ENCODE results near the gene MTCH1. TPM values are rescaled to one million over a fixed set of nuclear protein-coding genes. Genes with fewer than 3 reads are reported as not detected.

Gene MTCH1
- total RNA-seq, 1 donor from 2014 or later = 144 TPM

- no peak overlapping the region for H2AFZ ChIP-seq (replicated peaks)
- H4K20me1 ChIP-seq (ENCODE audit: low read depth) = peaks cover 71% of the 10 kb centered on the region
- no peak overlapping the region for H3K27ac ChIP-seq
- no peaks in the 10 kb centered on the region for H3K36me3 ChIP-seq
- H3K79me2 ChIP-seq (ENCODE audit: low read depth) = peaks cover 68% of the 10 kb centered on the region
- peaks cover 17% of the 10 kb centered on the region for H3K4me1 ChIP-seq
- Mint-ChIP-seq H3K36me3 (peaks cover 14% of the 10 kb centered on the region), H3K4me1 (peaks cover 15% of the 10 kb centered on the region), H3K27ac (no peak overlapping the region), H3K9me3 (no peaks in the 10 kb centered on the region), H3K4me3 (no peak overlapping the region), H3K27me3 (ENCODE audit: insufficient read depth, low read depth) (no peaks in the 10 kb centered on the region)
- H3K27me3 ChIP-seq = no peaks in the 10 kb centered on the region
- H3K9ac ChIP-seq = peak overlapping the region; percentile 27
- no peak overlapping the region for H3K4me3 ChIP-seq
- no peak for DNase-seq (ENCODE audit: low spot score)
- H3K4me2 ChIP-seq = no peak overlapping the region
- TF ChIP-seq CTCF (IDR thresholded peaks at IDR 0.05) (no peak), EZH2phosphoT487 (IDR thresholded peaks at IDR 0.05) (no peak), EZH2 (IDR thresholded peaks at IDR 0.05) (no peak)
- no peaks in the 10 kb centered on the region for H3K9me3 ChIP-seq (ENCODE audit: low read depth)
- H3F3A ChIP-seq (ENCODE audit: low read depth) = no peaks in the 10 kb centered on the region
Observed at GRCh38 chr6:36980129-36980528, 5.9 kb downstream of the MTCH1 start.

DNA sequence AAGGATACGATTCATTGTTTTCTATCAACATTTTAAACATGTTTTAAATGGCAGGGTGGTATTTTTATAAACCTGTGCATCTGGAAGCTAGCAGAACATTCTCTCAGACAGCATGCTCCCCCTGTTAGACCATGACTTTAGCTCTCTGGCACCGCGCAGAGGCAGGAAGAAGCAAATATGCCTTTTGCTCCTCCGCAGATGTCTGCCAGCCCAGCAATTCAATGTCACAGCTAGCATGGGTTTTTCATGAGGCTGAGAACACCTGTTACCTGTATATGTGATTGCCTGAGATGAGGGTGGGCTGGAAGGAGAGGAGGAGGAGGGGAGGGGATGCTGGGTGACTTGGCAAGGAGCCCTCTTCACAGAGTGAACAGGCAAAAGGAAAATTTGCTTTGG lies 6.7 kb downstream of the MTCH1 start:
- Mint-ChIP-seq H3K4me1 (peaks cover 15% of the 10 kb centered on the region), H3K36me3 (peaks cover 17% of the 10 kb centered on the region)
- H3K36me3 ChIP-seq = no peaks in the 10 kb centered on the region

DNA sequence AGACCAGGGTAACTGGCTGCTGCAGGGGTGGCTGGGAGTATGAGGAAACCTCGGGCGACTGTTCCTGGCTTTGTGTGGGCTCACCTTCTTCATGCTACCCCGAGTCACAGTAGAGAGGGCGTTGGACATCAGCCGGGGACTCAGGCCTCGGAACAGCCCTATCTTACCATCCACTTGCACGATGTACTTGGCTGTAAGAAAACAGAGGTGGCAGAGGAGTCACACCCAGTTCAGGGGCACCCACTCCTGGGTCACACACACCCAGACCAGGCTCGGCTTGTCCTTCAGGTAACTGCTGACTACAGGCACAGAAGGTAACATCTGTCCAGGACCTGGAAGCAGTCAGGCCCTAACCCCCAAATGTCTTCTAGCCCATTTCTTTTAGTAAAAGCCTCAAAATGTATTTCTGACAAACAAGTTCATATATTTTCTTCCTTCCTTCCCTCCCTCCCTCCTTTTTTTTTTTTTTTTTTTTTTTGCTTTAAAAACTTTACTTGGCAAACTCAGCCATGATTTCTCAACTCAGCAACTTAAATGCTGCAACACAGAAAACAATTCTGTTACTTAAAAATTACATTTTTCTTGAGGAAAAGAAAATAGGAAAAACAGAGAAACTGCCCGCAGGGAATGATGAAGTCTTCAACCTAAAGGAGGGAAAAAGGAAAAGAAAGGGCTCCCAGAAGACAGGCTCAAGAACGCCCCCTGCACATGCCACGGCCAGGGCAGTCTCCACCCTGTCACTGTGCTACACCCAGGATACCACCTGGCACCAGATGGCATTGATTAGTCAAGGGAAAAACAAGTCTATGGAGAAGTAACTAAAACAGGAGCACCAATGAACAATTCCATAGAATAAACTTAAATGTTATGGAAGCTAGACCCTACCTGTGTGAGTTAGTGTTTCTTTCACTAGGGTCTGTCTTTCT lies 7.3 kb downstream of the MTCH1 start:
- no peak overlapping the region for H2AFZ ChIP-seq (replicated peaks)
- H3K36me3 Mint-ChIP-seq = peaks cover 17% of the 10 kb centered on the region
- H3K79me2 ChIP-seq (ENCODE audit: low read depth) = peaks cover 54% of the 10 kb centered on the region
- no peaks in the 10 kb centered on the region for H3K9me3 Mint-ChIP-seq
- H3K9me3 ChIP-seq (ENCODE audit: low read depth) = no peaks in the 10 kb centered on the region
- H3K27ac Mint-ChIP-seq = no peak overlapping the region
- no peaks in the 10 kb centered on the region for H3K27me3 Mint-ChIP-seq (ENCODE audit: insufficient read depth, low read depth)
- no peak overlapping the region for H3K4me3 ChIP-seq
- peaks cover 56% of the 10 kb centered on the region for H4K20me1 ChIP-seq (ENCODE audit: low read depth)
- no peak overlapping the region for H3K4me2 ChIP-seq
- peaks cover 15% of the 10 kb centered on the region for H3K4me1 Mint-ChIP-seq
- no peak overlapping the region for H3K4me3 Mint-ChIP-seq
- no peak overlapping the region for H3K27ac ChIP-seq
- H3K9ac ChIP-seq = no peak overlapping the region
- no peaks in the 10 kb centered on the region for H3K36me3 ChIP-seq
- DNase-seq (ENCODE audit: low spot score) = no peak
- TF ChIP-seq CTCF (IDR thresholded peaks at IDR 0.05) (no peak), EZH2phosphoT487 (IDR thresholded peaks at IDR 0.05) (no peak), EZH2 (IDR thresholded peaks at IDR 0.05) (no peak)
- H3K27me3 ChIP-seq = no peaks in the 10 kb centered on the region
- H3K4me1 ChIP-seq = peaks cover 10% of the 10 kb centered on the region
- H3F3A ChIP-seq (ENCODE audit: low read depth) = no peaks in the 10 kb centered on the region

More for the DNA sequence above, 6.7 kb downstream of the MTCH1 start:
- H2AFZ ChIP-seq (replicated peaks) = no peak overlapping the region
- no peak overlapping the region for H3K27ac ChIP-seq
- H4K20me1 ChIP-seq (ENCODE audit: low read depth) = peaks cover 63% of the 10 kb centered on the region
- H3K4me3 Mint-ChIP-seq = peak overlapping the region; percentile 22
- DNase-seq (ENCODE audit: low spot score) = no peak
- no peaks in the 10 kb centered on the region for H3K9me3 Mint-ChIP-seq
- H3K9ac ChIP-seq = no peak overlapping the region
- H3K27me3 ChIP-seq = no peaks in the 10 kb centered on the region
- no peaks in the 10 kb centered on the region for H3F3A ChIP-seq (ENCODE audit: low read depth)
- no peaks in the 10 kb centered on the region for H3K9me3 ChIP-seq (ENCODE audit: low read depth)
- H3K4me1 ChIP-seq = peaks cover 13% of the 10 kb centered on the region
- H3K27me3 Mint-ChIP-seq (ENCODE audit: insufficient read depth, low read depth) = no peaks in the 10 kb centered on the region
- H3K4me2 ChIP-seq = no peak overlapping the region
- no peak overlapping the region for H3K27ac Mint-ChIP-seq
- peaks cover 61% of the 10 kb centered on the region for H3K79me2 ChIP-seq (ENCODE audit: low read depth)
- H3K4me3 ChIP-seq = no peak overlapping the region
- TF ChIP-seq EZH2 (IDR thresholded peaks at IDR 0.05) = no peak
- TF ChIP-seq CTCF (IDR thresholded peaks at IDR 0.05) = peak; percentile 12
